ENCODE measurements around the gene MYO9A. TPM values are rescaled to one million over a fixed set of nuclear protein-coding genes. Genes with fewer than 3 reads are reported as not detected.

MYO9A gene
- total and polyA plus RNA-seq, 5 donors from 2014 or later: 8.3 to 32.3 (median 11.5) TPM

DNA sequence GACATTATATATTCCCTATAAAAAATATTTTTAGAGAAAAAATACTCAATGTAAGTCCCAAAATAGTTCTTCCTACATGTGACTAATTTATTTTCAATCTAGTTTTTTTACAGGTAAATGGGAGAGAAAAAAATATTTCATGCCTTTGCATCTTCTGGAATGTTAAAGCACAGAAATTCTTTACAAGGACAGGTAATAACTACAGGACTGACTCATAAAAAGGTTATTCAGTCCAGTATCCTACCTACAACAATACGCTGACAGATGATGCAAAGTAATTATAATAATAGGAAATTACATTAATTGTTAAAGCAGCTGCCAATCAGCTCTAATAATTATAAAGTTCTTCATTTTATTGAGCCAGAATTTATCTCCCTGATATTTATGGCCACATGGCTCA is 147.5 kb downstream of the MYO9A start:
- no peak for ATAC-seq (ENCODE audit: low read depth in 2 of 2)
- no peaks in the 10 kb centered on the region for H3K27me3 Mint-ChIP-seq
- Histone ChIP-seq H3K9me3 (ENCODE audit: control insufficient read depth in 2 of 2, low read length in 2 of 2) (no peaks in the 10 kb centered on the region), H3K4me1 (ENCODE audit: control insufficient read depth, insufficient read depth, low read length, poor library complexity, severe bottlenecking) (no peaks in the 10 kb centered on the region), H3K27ac (ENCODE audit: insufficient read depth, low read length, poor library complexity, severe bottlenecking) (no peak overlapping the region), H3K27me3 (ENCODE audit: control insufficient read depth, insufficient read depth, low read length) (no peaks in the 10 kb centered on the region), H3K4me3 (ENCODE audit: low read depth, low read length) (no peak overlapping the region), H3K36me3 (ENCODE audit: control insufficient read depth, insufficient read depth, low read length) (peaks cover 3% of the 10 kb centered on the region)
- DNase-seq: no peak
- no peak overlapping the region for H3K27ac Mint-ChIP-seq
- H3K4me1 Mint-ChIP-seq: peaks cover 0 to 5% (median 0%) of the 10 kb centered on the region in 4 donors
- no peaks in the 10 kb centered on the region for H3K9me3 Mint-ChIP-seq
- peaks cover 26% of the 10 kb centered on the region for H3K36me3 Mint-ChIP-seq
- H3K4me3 Mint-ChIP-seq: no peak overlapping the region

- Mint-ChIP-seq H3K4me1 (peaks cover 0 to 10% (median 0%) of the 10 kb centered on the region in 4 donors), H3K27ac (no peak overlapping the region), H3K36me3 (peaks cover 30% of the 10 kb centered on the region), H3K4me3 (no peak overlapping the region), H3K27me3 (no peaks in the 10 kb centered on the region), H3K9me3 (no peaks in the 10 kb centered on the region)
- H3K27ac ChIP-seq (ENCODE audit: insufficient read depth, low read length, poor library complexity, severe bottlenecking): no peak overlapping the region
- H3K4me3 ChIP-seq (ENCODE audit: low read depth, low read length): no peak overlapping the region
- DNase-seq (no peak), ATAC-seq (ENCODE audit: low read depth in 2 of 2) (no peak)
- H3K36me3 ChIP-seq (ENCODE audit: control insufficient read depth, insufficient read depth, low read length): peaks cover 10% of the 10 kb centered on the region
- no peaks in the 10 kb centered on the region for H3K4me1 ChIP-seq (ENCODE audit: control insufficient read depth, insufficient read depth, low read length, poor library complexity, severe bottlenecking)
- no peaks in the 10 kb centered on the region for H3K27me3 ChIP-seq (ENCODE audit: control insufficient read depth, insufficient read depth, low read length)
- H3K9me3 ChIP-seq (ENCODE audit: control insufficient read depth in 2 of 2, low read length in 2 of 2): no peaks in the 10 kb centered on the region
These were observed 155.4 kb downstream of the MYO9A start for GRCh38 chr15:71962537-71962936.

- H3K4me3 Mint-ChIP-seq: no peak overlapping the region
- peaks cover 0 to 5% (median 0%) of the 10 kb centered on the region in 4 donors for H3K4me1 Mint-ChIP-seq
- no peaks in the 10 kb centered on the region for H3K27me3 Mint-ChIP-seq
- DNase-seq (no peak), ATAC-seq (ENCODE audit: low read depth in 2 of 2) (no peak)
- Histone ChIP-seq H3K27me3 (ENCODE audit: control insufficient read depth, insufficient read depth, low read length) (no peaks in the 10 kb centered on the region), H3K27ac (ENCODE audit: insufficient read depth, low read length, poor library complexity, severe bottlenecking) (no peak overlapping the region), H3K4me3 (ENCODE audit: low read depth, low read length) (no peak overlapping the region), H3K4me1 (ENCODE audit: control insufficient read depth, insufficient read depth, low read length, poor library complexity, severe bottlenecking) (no peaks in the 10 kb centered on the region), H3K36me3 (ENCODE audit: control insufficient read depth, insufficient read depth, low read length) (peaks cover 10% of the 10 kb centered on the region), H3K9me3 (ENCODE audit: control insufficient read depth in 2 of 2, low read length in 2 of 2) (no peaks in the 10 kb centered on the region)
- no peak overlapping the region for H3K27ac Mint-ChIP-seq
- peaks cover 27% of the 10 kb centered on the region for H3K36me3 Mint-ChIP-seq
- no peaks in the 10 kb centered on the region for H3K9me3 Mint-ChIP-seq
These were observed 160.9 kb downstream of the MYO9A start for GRCh38 chr15:71957026-71957425.

GRCh38 chr15:71951134-71951533 is 166.8 kb downstream of the MYO9A start:
- Histone ChIP-seq H3K27me3 (ENCODE audit: control insufficient read depth, insufficient read depth, low read length) (no peaks in the 10 kb centered on the region), H3K36me3 (ENCODE audit: control insufficient read depth, insufficient read depth, low read length) (no peaks in the 10 kb centered on the region), H3K9me3 (ENCODE audit: control insufficient read depth in 2 of 2, low read length in 2 of 2) (no peaks in the 10 kb centered on the region), H3K4me3 (ENCODE audit: low read depth, low read length) (no peak overlapping the region), H3K27ac (ENCODE audit: insufficient read depth, low read length, poor library complexity, severe bottlenecking) (no peak overlapping the region), H3K4me1 (ENCODE audit: control insufficient read depth, insufficient read depth, low read length, poor library complexity, severe bottlenecking) (no peaks in the 10 kb centered on the region)
- ATAC-seq (ENCODE audit: low read depth in 2 of 2) (no peak), DNase-seq (no peak)
- Mint-ChIP-seq H3K27ac (no peak overlapping the region), H3K9me3 (no peaks in the 10 kb centered on the region), H3K27me3 (no peaks in the 10 kb centered on the region), H3K4me3 (no peak overlapping the region), H3K4me1 (no peaks in the 10 kb centered on the region), H3K36me3 (peaks cover 26% of the 10 kb centered on the region)

- Mint-ChIP-seq H3K36me3 (peaks cover 4% of the 10 kb centered on the region), H3K27me3 (no peaks in the 10 kb centered on the region), H3K4me1 (no peaks in the 10 kb centered on the region), H3K27ac (peak overlapping the region in 1 of 3 donors; percentile 73), H3K9me3 (peaks cover 0 to 1% (median 0%) of the 10 kb centered on the region in 7 donors), H3K4me3 (no peak overlapping the region)
- no peaks in the 10 kb centered on the region for H3K4me1 ChIP-seq (ENCODE audit: control insufficient read depth, insufficient read depth, low read length, poor library complexity, severe bottlenecking)
- H3K9me3 ChIP-seq (ENCODE audit: control insufficient read depth in 2 of 2, low read length in 2 of 2): no peaks in the 10 kb centered on the region
- DNase-seq (no peak), ATAC-seq (ENCODE audit: low read depth in 2 of 2) (no peak)
- no peak overlapping the region for H3K27ac ChIP-seq (ENCODE audit: insufficient read depth, low read length, poor library complexity, severe bottlenecking)
- H3K27me3 ChIP-seq (ENCODE audit: control insufficient read depth, insufficient read depth, low read length): no peaks in the 10 kb centered on the region
- H3K4me3 ChIP-seq (ENCODE audit: low read depth, low read length): no peak overlapping the region
- H3K36me3 ChIP-seq (ENCODE audit: control insufficient read depth, insufficient read depth, low read length): no peaks in the 10 kb centered on the region
These were observed 172.9 kb downstream of the MYO9A start for GRCh38 chr15:71945012-71945411.

GRCh38 chr15:71943806-71944205 is 174.1 kb downstream of the MYO9A start:
- Mint-ChIP-seq H3K36me3 (peaks cover 3% of the 10 kb centered on the region), H3K4me1 (no peaks in the 10 kb centered on the region), H3K27ac (no peak overlapping the region), H3K4me3 (no peak overlapping the region), H3K9me3 (peaks cover 0 to 1% (median 0%) of the 10 kb centered on the region in 7 donors), H3K27me3 (no peaks in the 10 kb centered on the region)
- Histone ChIP-seq H3K9me3 (ENCODE audit: control insufficient read depth in 2 of 2, low read length in 2 of 2) (no peaks in the 10 kb centered on the region), H3K4me1 (ENCODE audit: control insufficient read depth, insufficient read depth, low read length, poor library complexity, severe bottlenecking) (no peaks in the 10 kb centered on the region), H3K36me3 (ENCODE audit: control insufficient read depth, insufficient read depth, low read length) (no peaks in the 10 kb centered on the region), H3K27me3 (ENCODE audit: control insufficient read depth, insufficient read depth, low read length) (no peaks in the 10 kb centered on the region), H3K4me3 (ENCODE audit: low read depth, low read length) (no peak overlapping the region), H3K27ac (ENCODE audit: insufficient read depth, low read length, poor library complexity, severe bottlenecking) (no peak overlapping the region)
- DNase-seq (no peak), ATAC-seq (ENCODE audit: low read depth in 2 of 2) (no peak)

DNA sequence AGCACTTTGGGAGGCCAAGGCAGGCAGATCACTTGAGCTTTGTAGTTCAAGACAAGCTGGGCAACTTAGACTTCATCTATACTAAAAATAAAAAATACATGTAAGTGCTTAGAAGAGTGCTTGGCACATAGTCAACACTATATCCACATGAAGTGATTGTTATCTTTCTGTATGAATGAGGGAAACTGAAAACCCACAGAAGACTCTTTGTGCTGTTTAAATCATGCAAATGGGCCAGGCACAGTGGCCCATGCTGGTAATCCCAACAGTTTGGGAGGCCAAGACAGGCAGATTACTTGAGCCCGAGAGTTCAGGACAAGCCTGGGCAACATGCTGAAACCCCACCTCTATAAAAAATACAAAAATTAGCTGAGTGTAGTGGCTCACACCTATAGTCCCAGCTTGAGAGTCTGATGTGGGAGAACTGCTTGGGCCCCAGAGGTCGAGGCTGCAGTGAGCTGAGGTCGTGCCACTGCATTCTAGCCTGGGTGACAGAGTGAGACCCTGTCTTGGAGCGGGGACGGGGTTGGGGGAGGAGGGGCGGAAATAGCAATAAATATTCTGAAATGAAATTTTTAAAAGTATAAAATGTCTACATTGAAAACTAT is 177.9 kb downstream of the MYO9A start:
- Histone ChIP-seq H3K36me3 (ENCODE audit: control insufficient read depth, insufficient read depth, low read length) (peaks cover 8% of the 10 kb centered on the region), H3K9me3 (ENCODE audit: control insufficient read depth in 2 of 2, low read length in 2 of 2) (no peaks in the 10 kb centered on the region), H3K27ac (ENCODE audit: insufficient read depth, low read length, poor library complexity, severe bottlenecking) (no peak overlapping the region), H3K27me3 (ENCODE audit: control insufficient read depth, insufficient read depth, low read length) (no peaks in the 10 kb centered on the region), H3K4me1 (ENCODE audit: control insufficient read depth, insufficient read depth, low read length, poor library complexity, severe bottlenecking) (no peaks in the 10 kb centered on the region), H3K4me3 (ENCODE audit: low read depth, low read length) (no peak overlapping the region)
- no peak for ATAC-seq (ENCODE audit: low read depth in 2 of 2)
- Mint-ChIP-seq H3K27ac (no peak overlapping the region), H3K4me3 (no peak overlapping the region), H3K27me3 (no peaks in the 10 kb centered on the region), H3K4me1 (no peaks in the 10 kb centered on the region), H3K36me3 (peaks cover 24% of the 10 kb centered on the region), H3K9me3 (peaks cover 0 to 2% (median 0%) of the 10 kb centered on the region in 7 donors)
- no peak for DNase-seq

DNA sequence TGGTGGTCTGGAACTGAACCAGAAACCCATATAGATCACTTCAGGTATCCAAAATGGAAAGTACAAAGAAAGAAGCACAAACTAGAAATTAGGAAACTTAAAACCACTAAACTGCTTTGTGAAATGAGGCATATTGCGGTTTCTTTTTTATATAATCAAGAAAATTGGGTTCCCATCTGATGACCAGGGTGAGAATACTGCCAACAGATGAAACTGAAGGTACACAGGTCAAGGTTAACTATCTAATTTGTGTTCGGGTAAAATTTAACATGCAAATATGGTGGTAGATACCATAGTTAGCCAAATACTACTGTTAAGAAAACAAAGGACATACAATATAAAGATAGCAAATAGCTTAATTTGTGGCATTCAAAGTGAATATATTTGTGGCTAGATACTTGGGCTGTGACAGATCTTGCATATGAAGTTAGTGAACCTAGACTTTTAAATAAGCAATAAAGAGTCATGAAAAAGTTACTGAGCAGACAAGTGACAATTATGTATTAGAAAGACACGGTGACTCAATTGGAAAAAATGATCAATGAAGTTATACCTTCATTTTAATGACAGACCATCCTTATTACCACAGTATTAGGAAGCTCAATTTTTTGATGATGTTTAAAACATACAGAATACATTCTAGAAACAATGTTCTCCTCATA is 180.2 kb downstream of the MYO9A start:
- Histone ChIP-seq H3K27ac (ENCODE audit: insufficient read depth, low read length, poor library complexity, severe bottlenecking) (no peak overlapping the region), H3K27me3 (ENCODE audit: control insufficient read depth, insufficient read depth, low read length) (no peaks in the 10 kb centered on the region), H3K9me3 (ENCODE audit: control insufficient read depth in 2 of 2, low read length in 2 of 2) (no peaks in the 10 kb centered on the region), H3K4me1 (ENCODE audit: control insufficient read depth, insufficient read depth, low read length, poor library complexity, severe bottlenecking) (no peaks in the 10 kb centered on the region), H3K4me3 (ENCODE audit: low read depth, low read length) (no peak overlapping the region), H3K36me3 (ENCODE audit: control insufficient read depth, insufficient read depth, low read length) (peaks cover 28% of the 10 kb centered on the region)
- no peak for ATAC-seq (ENCODE audit: low read depth in 2 of 2)
- Mint-ChIP-seq H3K9me3 (peaks cover 0 to 7% (median 0%) of the 10 kb centered on the region in 7 donors), H3K27me3 (no peaks in the 10 kb centered on the region), H3K27ac (no peak overlapping the region), H3K36me3 (peaks cover 41% of the 10 kb centered on the region), H3K4me1 (no peaks in the 10 kb centered on the region), H3K4me3 (no peak overlapping the region)
- no peak for DNase-seq
